Measurements from ENCODE around the gene ATP2A3.

Gene ATP2A3

DNA sequence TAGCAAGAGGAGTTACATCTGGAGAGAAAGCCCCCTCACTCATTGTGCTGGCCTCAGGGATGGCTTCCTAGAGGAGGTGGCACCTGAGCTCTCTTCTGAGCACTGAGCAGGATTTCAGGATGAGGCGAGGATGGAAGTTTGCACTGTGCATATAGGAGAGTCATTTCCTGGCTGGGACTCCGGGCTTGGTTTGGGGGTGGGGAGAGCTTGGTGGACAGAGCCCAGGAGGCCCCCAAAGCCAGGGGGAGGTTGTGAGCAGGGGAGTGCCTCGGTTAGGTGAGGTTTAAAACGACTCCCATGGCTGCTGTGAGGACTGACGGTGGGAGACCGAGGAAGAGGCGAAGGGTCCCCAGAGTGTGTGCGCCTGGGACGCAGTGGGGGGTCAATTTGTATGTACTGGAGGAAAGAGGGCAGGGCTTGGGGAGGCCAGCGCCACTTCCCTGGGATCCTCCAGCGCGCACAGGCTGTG lies 72.6 kb downstream of the ATP2A3 start:
- H3K27ac ChIP-seq, result no peak overlapping the region
- H4K20me1 ChIP-seq, result peaks cover 37% of the 10 kb centered on the region
- peaks cover 2% of the 10 kb centered on the region; the same call in 1 of the 2 replicates for H3K36me3 ChIP-seq
- H3K9ac ChIP-seq, result peak overlapping the region; percentile 75
- peak overlapping the region; percentile 80 for H3K4me3 ChIP-seq
- peak overlapping the region; percentile 100 for H3K4me2 ChIP-seq
- TF ChIP-seq Cebpa-rat (IDR thresholded peaks at IDR 0.05), result no peak
- no peaks in the 10 kb centered on the region for H3K9me3 ChIP-seq
- peaks cover 5% of the 10 kb centered on the region; the same call in 1 of the 2 replicates for H3K27me3 ChIP-seq
- peaks cover 84% of the 10 kb centered on the region for H3K4me1 ChIP-seq

DNA sequence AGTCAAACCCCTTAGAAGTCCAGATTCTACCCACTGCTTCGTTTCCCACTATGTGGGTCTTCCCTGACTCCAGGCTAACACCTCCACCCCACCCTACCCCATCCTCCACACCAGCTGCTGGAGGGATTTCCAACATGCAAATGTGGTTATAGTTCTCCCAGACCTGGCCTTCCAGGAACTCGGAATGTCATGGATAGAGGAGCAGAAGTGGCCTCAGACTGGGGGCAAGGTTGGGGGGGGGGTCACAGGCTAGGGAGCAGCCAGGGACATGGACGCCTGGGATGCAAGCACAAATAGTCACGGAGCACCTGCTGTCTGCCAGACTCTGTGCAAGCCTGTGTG lies 73.4 kb downstream of the ATP2A3 start:
- H3K4me3 ChIP-seq, result no peak overlapping the region
- H3K4me1 ChIP-seq, result peaks cover 90% of the 10 kb centered on the region
- H3K27me3 ChIP-seq, result peaks cover 5% of the 10 kb centered on the region; the same call in 1 of the 2 replicates
- H3K36me3 ChIP-seq, result no peaks in the 10 kb centered on the region
- TF ChIP-seq Cebpa-rat (IDR thresholded peaks at IDR 0.05), result no peak
- no peaks in the 10 kb centered on the region for H3K9me3 ChIP-seq
- peak overlapping the region; percentile 100 for H3K4me2 ChIP-seq
- H4K20me1 ChIP-seq, result peaks cover 37% of the 10 kb centered on the region
- H3K27ac ChIP-seq, result no peak overlapping the region
- peak overlapping the region; percentile 15; the same call in 1 of the 2 replicates for H3K9ac ChIP-seq

DNA sequence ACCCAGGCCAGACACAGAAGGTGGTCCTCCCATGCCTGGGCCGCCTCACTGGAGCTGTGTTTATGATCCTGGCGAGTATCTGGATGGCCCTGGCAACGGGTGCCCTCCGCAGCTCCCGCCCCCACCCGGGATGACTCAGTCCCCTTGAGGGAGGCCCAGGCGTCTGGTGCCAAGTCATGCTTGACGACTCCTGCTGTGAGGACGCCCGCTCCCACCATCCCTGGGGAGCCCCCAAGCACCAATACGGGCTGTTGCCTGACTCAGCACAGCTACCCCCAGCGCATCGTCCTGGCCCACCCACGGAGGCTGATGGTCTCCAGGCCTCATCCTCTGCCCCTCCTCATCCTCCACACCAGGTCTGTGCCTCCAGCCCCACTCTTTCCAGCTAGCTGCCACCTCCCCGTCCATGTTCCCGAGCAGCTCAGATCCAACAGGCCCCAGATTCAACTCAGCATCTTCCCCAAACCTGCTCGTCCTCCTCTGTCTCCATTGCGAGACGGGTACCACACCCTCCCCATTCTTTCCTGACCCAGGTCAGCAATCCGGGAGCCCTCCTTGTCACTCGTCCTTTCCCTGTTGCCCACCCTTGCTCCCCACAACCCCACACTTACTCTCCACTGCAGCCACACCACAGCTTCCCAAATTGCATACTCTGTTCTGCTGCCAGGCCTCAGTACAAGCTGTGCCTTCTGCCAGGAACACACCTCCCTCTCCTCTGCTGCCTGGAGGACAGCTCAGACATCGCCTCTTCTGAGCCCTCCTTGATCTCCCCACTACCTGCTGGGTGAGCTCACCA lies 74.0 kb downstream of the ATP2A3 start:
- no peak overlapping the region for H3K4me3 ChIP-seq
- H3K4me2 ChIP-seq, result peak overlapping the region; percentile 100
- H3K4me1 ChIP-seq, result peaks cover 91% of the 10 kb centered on the region
- H3K27me3 ChIP-seq, result peaks cover 5% of the 10 kb centered on the region; the same call in 1 of the 2 replicates
- peaks cover 37% of the 10 kb centered on the region for H4K20me1 ChIP-seq
- no peaks in the 10 kb centered on the region for H3K9me3 ChIP-seq
- H3K9ac ChIP-seq, result peak overlapping the region; percentile 38; the same call in 1 of the 2 replicates
- peaks cover 4% of the 10 kb centered on the region; the same call in 1 of the 2 replicates for H3K36me3 ChIP-seq
- peak overlapping the region; percentile 41 for H3K27ac ChIP-seq
- TF ChIP-seq Cebpa-rat (IDR thresholded peaks at IDR 0.05), result no peak

DNA sequence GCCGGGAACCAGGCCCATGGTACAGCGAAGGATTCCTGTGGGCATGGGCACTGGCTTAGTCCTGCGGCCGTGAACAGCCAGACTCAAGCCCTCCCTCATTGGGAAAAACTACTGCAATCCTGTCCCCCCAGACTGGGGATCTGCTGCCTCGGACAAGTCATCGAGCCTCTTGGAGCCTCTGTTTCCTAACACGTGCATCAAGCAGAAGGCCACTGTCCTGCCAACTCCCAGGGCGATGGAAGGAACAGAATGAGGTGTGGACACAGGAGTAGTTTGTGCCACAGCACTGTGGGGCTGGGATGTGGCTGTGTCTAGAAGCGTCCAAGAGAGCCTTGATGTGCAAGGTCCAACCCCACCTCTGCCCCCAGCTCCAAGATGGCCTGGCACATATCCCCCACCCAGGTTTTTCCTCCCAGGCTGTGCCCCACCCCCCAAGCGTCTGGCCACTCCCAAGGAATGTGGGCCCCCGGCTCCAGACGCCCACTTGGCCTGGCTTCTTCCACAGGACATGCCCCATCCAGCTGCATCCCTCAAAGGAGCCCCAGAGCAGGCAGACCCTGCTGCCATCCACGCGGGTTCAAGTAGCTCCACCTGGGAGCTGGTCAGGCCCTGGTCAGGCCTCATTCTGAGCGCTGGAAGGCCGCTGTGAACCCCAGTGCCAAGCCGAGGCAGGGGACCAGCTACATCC lies 74.8 kb downstream of the ATP2A3 start:
- no peak for TF ChIP-seq Cebpa-rat (IDR thresholded peaks at IDR 0.05)
- Histone ChIP-seq H3K36me3 (peaks cover 12% of the 10 kb centered on the region; the same call in 1 of the 2 replicates), H3K4me1 (peaks cover 83% of the 10 kb centered on the region), H3K27me3 (peaks cover 5% of the 10 kb centered on the region; the same call in 1 of the 2 replicates), H3K9me3 (no peaks in the 10 kb centered on the region), H3K4me2 (peak overlapping the region; percentile 100), H3K4me3 (no peak overlapping the region), H3K9ac (0 out of 2 replicates have a peak overlapping the region, but pooled peaks have one; percentile 38), H4K20me1 (peaks cover 37% of the 10 kb centered on the region), H3K27ac (peak overlapping the region; percentile 41)

DNA sequence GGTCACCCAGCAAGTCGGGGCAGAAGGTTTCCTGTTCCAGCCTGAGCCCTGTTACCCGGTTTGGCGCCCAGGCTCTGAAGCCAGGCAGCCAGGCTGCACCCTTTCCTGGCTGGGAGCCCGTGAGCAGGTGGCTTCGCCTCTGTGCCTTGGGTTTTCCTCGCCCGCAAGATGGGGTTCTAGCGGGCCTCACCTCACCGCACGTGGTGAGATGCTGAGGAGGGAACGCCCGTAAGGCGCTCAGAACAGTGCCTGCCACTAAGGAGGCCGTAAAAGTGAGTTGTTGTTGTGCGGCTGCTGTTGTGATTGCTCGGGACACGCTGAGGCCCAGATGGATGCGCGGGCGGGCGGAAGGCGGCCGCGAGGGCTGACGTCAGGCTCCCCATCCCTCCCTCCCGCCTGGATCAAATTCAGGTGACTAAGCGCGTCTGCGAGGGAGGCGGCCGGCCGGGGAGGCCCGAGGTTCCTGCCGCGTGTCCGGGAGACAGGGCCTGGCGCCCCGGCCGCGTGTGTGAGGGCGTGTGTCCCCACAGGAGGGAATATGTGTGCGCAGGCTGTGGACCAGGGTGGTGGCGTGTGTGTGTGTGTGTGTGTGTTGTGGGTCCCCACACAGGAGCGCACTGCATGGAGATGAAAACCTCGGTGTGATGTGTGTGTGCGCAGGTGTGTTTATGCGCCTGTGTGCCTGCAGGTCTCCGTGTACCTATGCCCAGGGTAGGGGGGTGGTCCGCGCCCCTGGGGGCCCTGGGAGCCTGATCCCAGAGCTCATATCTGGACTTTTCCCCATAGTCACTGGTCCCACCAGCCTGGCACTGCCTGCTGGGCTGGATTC lies 75.7 kb downstream of the ATP2A3 start:
- H3K36me3 ChIP-seq, result peaks cover 20% of the 10 kb centered on the region; the same call in 1 of the 2 replicates
- TF ChIP-seq Cebpa-rat (IDR thresholded peaks at IDR 0.05), result no peak
- H3K27me3 ChIP-seq, result peaks cover 5% of the 10 kb centered on the region; the same call in 1 of the 2 replicates
- H3K4me3 ChIP-seq, result no peak overlapping the region
- peaks cover 37% of the 10 kb centered on the region for H4K20me1 ChIP-seq
- peaks cover 74% of the 10 kb centered on the region for H3K4me1 ChIP-seq
- peak overlapping the region; percentile 81 for H3K27ac ChIP-seq
- no peaks in the 10 kb centered on the region for H3K9me3 ChIP-seq
- H3K4me2 ChIP-seq, result peak overlapping the region; percentile 100
- H3K9ac ChIP-seq, result peak overlapping the region; percentile 58; the same call in 1 of the 2 replicates

DNA sequence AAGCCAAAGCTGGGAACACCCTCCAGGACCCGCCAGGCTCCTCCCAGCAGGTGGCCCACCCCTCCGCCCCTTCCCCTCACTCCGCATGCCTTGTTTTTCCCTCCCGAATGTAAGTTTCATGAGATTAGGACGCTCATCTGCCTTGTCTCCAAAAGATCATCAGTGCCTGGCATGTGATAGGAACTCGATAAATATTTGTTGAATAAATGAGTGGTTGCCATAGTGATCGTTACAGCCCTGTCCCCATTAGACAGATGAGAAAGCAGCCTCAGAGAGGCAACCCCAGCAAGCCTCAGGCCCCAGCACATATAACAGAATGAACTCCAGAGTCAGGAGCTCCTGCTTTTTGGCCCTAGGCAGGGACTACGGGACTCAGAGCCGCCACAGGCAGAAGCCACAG lies 76.4 kb downstream of the ATP2A3 start:
- H3K4me1 ChIP-seq, result peaks cover 72% of the 10 kb centered on the region
- no peaks in the 10 kb centered on the region for H3K9me3 ChIP-seq
- peaks cover 37% of the 10 kb centered on the region for H4K20me1 ChIP-seq
- H3K36me3 ChIP-seq, result peaks cover 20% of the 10 kb centered on the region; the same call in 1 of the 2 replicates
- H3K9ac ChIP-seq, result peak overlapping the region; percentile 58; the same call in 1 of the 2 replicates
- H3K4me3 ChIP-seq, result no peak overlapping the region
- TF ChIP-seq Cebpa-rat (IDR thresholded peaks at IDR 0.05), result no peak
- peak overlapping the region; percentile 81 for H3K27ac ChIP-seq
- peaks cover 5% of the 10 kb centered on the region; the same call in 1 of the 2 replicates for H3K27me3 ChIP-seq
- peak overlapping the region; percentile 100 for H3K4me2 ChIP-seq

DNA sequence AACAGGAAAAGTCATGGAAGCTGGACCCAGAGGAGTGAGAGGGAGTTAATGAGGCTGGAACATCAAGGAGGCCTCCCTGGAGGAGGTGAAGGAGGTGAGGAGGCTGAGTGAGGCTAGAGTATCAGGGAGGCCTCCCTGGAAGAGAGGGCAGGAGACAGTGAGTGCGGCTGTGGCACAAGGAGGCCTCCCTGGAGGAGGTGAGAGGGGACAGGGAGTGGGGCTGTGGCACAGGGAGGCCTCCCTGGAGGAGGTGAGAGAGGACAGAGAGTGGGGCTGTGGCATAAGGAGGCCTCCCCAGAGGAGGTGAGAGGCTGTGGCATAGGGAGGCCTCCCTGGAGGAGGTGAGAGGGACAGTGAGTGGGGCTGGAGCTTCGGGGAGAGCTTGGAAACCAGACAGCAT lies 76.8 kb downstream of the ATP2A3 start:
- no peak for TF ChIP-seq Cebpa-rat (IDR thresholded peaks at IDR 0.05)
- H3K4me1 ChIP-seq, result peaks cover 75% of the 10 kb centered on the region

DNA sequence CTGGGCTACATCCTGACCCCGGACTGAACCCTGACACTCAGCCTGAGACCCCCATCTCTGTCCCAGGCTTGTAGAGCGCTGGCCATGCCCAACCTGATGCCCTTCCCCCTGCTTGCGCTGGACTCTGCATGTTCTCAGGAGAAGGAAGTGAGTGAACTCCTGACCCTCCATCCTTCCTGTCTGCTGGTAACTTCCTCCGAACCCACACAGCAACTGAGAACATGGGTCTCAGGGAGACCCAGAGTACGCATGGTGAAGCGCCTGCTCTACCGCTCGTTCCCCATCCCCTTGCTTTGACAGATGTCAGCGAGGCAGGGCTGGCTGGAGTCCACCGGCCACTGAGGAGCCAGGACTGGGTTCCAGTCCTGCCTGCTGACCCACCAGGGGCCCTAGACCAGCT lies 77.5 kb downstream of the ATP2A3 start:
- H4K20me1 ChIP-seq, result peaks cover 34% of the 10 kb centered on the region
- no peaks in the 10 kb centered on the region for H3K9me3 ChIP-seq
- H3K27ac ChIP-seq, result peak overlapping the region; percentile 81
- H3K4me3 ChIP-seq, result peak overlapping the region; percentile 46
- peak overlapping the region; percentile 100 for H3K4me2 ChIP-seq
- peaks cover 3% of the 10 kb centered on the region; the same call in 1 of the 2 replicates for H3K27me3 ChIP-seq
- H3K9ac ChIP-seq, result peak overlapping the region; percentile 58
- H3K4me1 ChIP-seq, result peaks cover 70% of the 10 kb centered on the region
- TF ChIP-seq Cebpa-rat (IDR thresholded peaks at IDR 0.05), result no peak
- H3K36me3 ChIP-seq, result peaks cover 20% of the 10 kb centered on the region; the same call in 1 of the 2 replicates

More for the DNA sequence above, 76.8 kb downstream of the ATP2A3 start:
- Histone ChIP-seq H3K27me3 (peaks cover 5% of the 10 kb centered on the region; the same call in 1 of the 2 replicates), H3K9ac (peak overlapping the region; percentile 58), H3K9me3 (no peaks in the 10 kb centered on the region), H4K20me1 (peaks cover 37% of the 10 kb centered on the region), H3K36me3 (peaks cover 20% of the 10 kb centered on the region; the same call in 1 of the 2 replicates), H3K4me2 (peak overlapping the region; percentile 100), H3K4me3 (peak overlapping the region; percentile 46; the same call in 1 of the 2 replicates), H3K27ac (peak overlapping the region; percentile 81)

DNA sequence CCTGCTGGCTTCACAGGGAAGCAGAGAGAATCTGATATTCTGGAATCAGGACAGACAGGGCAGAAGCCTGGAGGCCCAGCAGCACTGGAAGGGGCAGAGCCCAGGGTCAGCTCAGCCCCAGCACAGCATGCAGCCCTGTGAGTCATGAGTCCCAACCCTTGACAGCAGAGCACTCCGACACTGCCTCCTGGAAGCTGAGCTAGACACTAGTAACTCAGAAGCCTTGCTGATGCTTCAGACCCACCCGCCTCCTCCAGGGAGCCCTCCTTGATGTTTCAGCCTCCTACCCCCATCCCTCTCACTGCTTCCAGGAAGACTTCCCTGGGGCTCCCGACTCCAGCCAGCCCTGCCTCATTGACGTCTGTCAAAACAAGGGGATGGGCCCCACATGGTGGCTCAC lies 78.3 kb downstream of the ATP2A3 start:
- TF ChIP-seq Cebpa-rat (IDR thresholded peaks at IDR 0.05), result no peak
- H3K9me3 ChIP-seq, result no peaks in the 10 kb centered on the region
- H3K4me2 ChIP-seq, result peak overlapping the region; percentile 100
- H3K4me1 ChIP-seq, result peaks cover 62% of the 10 kb centered on the region
- H4K20me1 ChIP-seq, result peaks cover 26% of the 10 kb centered on the region
- H3K27me3 ChIP-seq, result no peaks in the 10 kb centered on the region
- peaks cover 20% of the 10 kb centered on the region; the same call in 1 of the 2 replicates for H3K36me3 ChIP-seq
- peak overlapping the region; percentile 23; the same call in 1 of the 2 replicates for H3K27ac ChIP-seq
- H3K4me3 ChIP-seq, result no peak overlapping the region
- no peak overlapping the region for H3K9ac ChIP-seq

All from BLaER1 (cell line).